HEK293 (cell line): ENCODE data around the gene MZT2B.

ENCODE experiments used
- ATF2 ChIP-seq: fragments of 450-650 bp; formaldehyde crosslinking; IDR thresholded peaks from 2 replicates; pipeline ENCODE4 v1.5.1; 2016; ENCODE audit warnings: missing biosample characterization, missing genetic modification characterization, low read depth
- GLI2 ChIP-seq: fragments of 450-650 bp; formaldehyde crosslinking; IDR thresholded peaks from 2 replicates; pipeline ENCODE4; 2017; ENCODE audit warnings: missing biosample characterization, missing genetic modification characterization, low read depth, borderline replicate concordance
- SP2 ChIP-seq: fragments of 450-650 bp; formaldehyde crosslinking; IDR thresholded peaks from 2 replicates; pipeline ENCODE4 v1.5.1; 2016; ENCODE audit warnings: missing biosample characterization, missing genetic modification characterization
- ZNF121 ChIP-seq: fragments of 450-650 bp; formaldehyde crosslinking; IDR thresholded peaks from 2 replicates; pipeline ENCODE4 v1.5.1; 2016; ENCODE audit warnings: missing biosample characterization, missing genetic modification characterization
- ZNF184 ChIP-seq: fragments of 450-650 bp; IDR thresholded peaks from 2 replicates; pipeline ENCODE4 v1.5.1; 2018; ENCODE audit warnings: missing biosample characterization, mild to moderate bottlenecking, missing genetic modification characterization
- ZNF214 ChIP-seq: fragments of 450-650 bp; formaldehyde crosslinking; IDR thresholded peaks from 2 replicates; pipeline ENCODE4 v1.5.1; 2017; ENCODE audit warnings: missing biosample characterization, mild to moderate bottlenecking, missing genetic modification characterization, borderline replicate concordance
- ZNF362 ChIP-seq: fragments of 450-650 bp; formaldehyde crosslinking; IDR thresholded peaks from 2 replicates; pipeline ENCODE4 v1.5.1; 2016; ENCODE audit warnings: missing biosample characterization, missing genetic modification characterization
- ZNF529 ChIP-seq: fragments of 450-650 bp; formaldehyde crosslinking; IDR thresholded peaks from 2 replicates; pipeline ENCODE4 v1.5.1; 2017; ENCODE audit warnings: missing genetic modification characterization, missing biosample characterization; ENCODE audit not compliant: insufficient replicate concordance
- ZNF549 ChIP-seq: fragments of 450-650 bp; IDR thresholded peaks from 2 replicates; pipeline ENCODE4 v1.5.1; 2018; ENCODE audit warnings: missing biosample characterization, missing genetic modification characterization, mild to moderate bottlenecking, inconsistent platforms, moderate library complexity
- ZNF830 ChIP-seq: fragments of 450-650 bp; IDR thresholded peaks from 2 replicates; pipeline ENCODE4 v1.5.0; 2018; ENCODE audit warnings: missing biosample characterization, missing genetic modification characterization, low read depth, mild to moderate bottlenecking, moderate library complexity
- ZSCAN30 ChIP-seq: fragments of 450-650 bp; IDR thresholded peaks from 2 replicates; pipeline ENCODE4 v1.5.1; 2018; ENCODE audit warnings: missing biosample characterization, mild to moderate bottlenecking, missing genetic modification characterization, moderate library complexity
- TF ChIP-seq, protein P1 (sequence below): fragments of 450-650 bp; formaldehyde crosslinking; IDR thresholded peaks from 2 replicates; pipeline ENCODE4 v1.5.1; 2016; ENCODE audit warnings: missing biosample characterization, missing genetic modification characterization

DNA sequence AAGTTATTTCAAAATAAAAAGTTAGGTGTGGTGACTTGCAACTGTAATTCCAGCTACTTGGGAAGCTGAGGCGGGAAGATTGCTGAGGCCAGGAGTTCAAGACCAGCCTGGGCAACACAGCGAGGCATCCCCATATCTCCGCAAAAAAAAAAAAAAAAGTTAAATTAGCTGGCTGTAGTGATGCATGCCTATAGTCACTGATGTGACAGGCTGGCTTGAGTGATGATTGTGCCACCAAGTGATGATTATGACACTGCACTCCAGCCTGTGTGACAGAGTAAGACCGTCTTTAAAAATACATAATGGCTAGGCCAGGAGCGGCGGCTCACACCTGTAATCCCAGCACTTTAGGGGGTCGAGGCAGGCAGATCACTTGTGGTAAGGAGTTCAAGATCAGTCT, 12.2 kb upstream of the MZT2B start:
- TF ChIP-seq ZSCAN30 (tag by site-specific recombination) (no peak), ZNF549 (tag by site-specific recombination) (no peak), ATF2 (no peak), GLI2 (no peak), SP2 (tag by site-specific recombination) (no peak), ZNF830 (no peak), ZNF529 (tag by site-specific recombination) (no peak), ZNF184 (no peak), ZNF214 (no peak), ZNF121 (no peak), ZNF362 (tag by site-specific recombination) (no peak)
- TF ChIP-seq, protein P1, sequence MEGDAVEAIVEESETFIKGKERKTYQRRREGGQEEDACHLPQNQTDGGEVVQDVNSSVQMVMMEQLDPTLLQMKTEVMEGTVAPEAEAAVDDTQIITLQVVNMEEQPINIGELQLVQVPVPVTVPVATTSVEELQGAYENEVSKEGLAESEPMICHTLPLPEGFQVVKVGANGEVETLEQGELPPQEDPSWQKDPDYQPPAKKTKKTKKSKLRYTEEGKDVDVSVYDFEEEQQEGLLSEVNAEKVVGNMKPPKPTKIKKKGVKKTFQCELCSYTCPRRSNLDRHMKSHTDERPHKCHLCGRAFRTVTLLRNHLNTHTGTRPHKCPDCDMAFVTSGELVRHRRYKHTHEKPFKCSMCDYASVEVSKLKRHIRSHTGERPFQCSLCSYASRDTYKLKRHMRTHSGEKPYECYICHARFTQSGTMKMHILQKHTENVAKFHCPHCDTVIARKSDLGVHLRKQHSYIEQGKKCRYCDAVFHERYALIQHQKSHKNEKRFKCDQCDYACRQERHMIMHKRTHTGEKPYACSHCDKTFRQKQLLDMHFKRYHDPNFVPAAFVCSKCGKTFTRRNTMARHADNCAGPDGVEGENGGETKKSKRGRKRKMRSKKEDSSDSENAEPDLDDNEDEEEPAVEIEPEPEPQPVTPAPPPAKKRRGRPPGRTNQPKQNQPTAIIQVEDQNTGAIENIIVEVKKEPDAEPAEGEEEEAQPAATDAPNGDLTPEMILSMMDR: no peak
